Adrenal gland (tissue), 5 donors: Measurements from ENCODE around the gene ATP2B3.

Experiments used
- POLR2A ChIP-seq, 2 donors: fragments of 450-650 bp; IDR thresholded peaks; one replicate each; pipeline ENCODE4 v1.6.1; 2017; ENCODE audit warnings: antibody characterized with exemption in 2 of 2, mild to moderate bottlenecking in 2 of 2, moderate library complexity in 1 of 2
- TF ChIP-seq, protein P1 (sequence below), 6 experiments: fragments of 450-650 bp in 4 of 6; fragments of 200-600 bp in 2 of 6; sonication (generic) in 1 of 6; IDR thresholded peaks; 1 replicate in 5 of 6; 2 replicates in 1 of 6; pipeline versions ENCODE4 v1.5.1 to v1.8.0; 2016 to 2021; ENCODE audit warnings: antibody characterized with exemption in 6 of 6, mild to moderate bottlenecking in 2 of 6, moderate library complexity in 1 of 6
- donor health status: DM: no; HTN: no; CAD: no.

DNA sequence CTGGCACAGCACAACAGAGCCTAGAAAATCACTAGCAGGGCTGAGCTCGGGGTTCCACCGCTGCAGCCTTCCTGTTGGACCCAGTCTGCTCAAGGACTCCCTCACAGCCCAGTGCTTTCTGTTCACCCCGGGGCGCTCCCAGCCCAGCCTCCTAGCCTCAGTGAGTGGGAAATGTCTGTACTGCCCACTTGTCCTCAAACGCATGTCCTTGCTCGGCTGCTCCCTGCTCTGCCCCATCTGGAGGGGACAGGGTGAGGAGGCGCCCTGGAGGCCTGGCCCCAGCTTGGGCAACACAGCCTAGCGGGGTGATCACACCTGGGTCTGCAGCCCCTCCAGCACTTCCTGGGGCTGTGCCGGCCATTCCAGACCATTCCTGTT, 93.4 kb downstream of the ATP2B3 start:
- TF ChIP-seq, protein P1, sequence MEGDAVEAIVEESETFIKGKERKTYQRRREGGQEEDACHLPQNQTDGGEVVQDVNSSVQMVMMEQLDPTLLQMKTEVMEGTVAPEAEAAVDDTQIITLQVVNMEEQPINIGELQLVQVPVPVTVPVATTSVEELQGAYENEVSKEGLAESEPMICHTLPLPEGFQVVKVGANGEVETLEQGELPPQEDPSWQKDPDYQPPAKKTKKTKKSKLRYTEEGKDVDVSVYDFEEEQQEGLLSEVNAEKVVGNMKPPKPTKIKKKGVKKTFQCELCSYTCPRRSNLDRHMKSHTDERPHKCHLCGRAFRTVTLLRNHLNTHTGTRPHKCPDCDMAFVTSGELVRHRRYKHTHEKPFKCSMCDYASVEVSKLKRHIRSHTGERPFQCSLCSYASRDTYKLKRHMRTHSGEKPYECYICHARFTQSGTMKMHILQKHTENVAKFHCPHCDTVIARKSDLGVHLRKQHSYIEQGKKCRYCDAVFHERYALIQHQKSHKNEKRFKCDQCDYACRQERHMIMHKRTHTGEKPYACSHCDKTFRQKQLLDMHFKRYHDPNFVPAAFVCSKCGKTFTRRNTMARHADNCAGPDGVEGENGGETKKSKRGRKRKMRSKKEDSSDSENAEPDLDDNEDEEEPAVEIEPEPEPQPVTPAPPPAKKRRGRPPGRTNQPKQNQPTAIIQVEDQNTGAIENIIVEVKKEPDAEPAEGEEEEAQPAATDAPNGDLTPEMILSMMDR (IDR thresholded peaks at IDR 0.05): no peak
- TF ChIP-seq POLR2A (IDR thresholded peaks at IDR 0.05): no peak
